ENCODE results near the gene CASK. TPM values are rescaled to one million over a fixed set of nuclear protein-coding genes. Genes with fewer than 3 reads are reported as not detected.

The CASK gene
- total RNA-seq, 1 experiment from 2014 or later, result 54.6 TPM

GRCh38 chrX:41478381-41478911 is 444.9 kb downstream of the CASK start (continued):
- no peak for TF ChIP-seq ARID4B (CRISPR knock-in tag; IDR thresholded peaks at IDR 0.05; ENCODE audit: borderline replicate concordance)
- no peak for TF ChIP-seq ATF2 (CRISPR knock-in tag; IDR thresholded peaks at IDR 0.05; ENCODE audit: borderline replicate concordance, low read depth)
- no peak for TF ChIP-seq NR2C2 (CRISPR knock-in tag; IDR thresholded peaks at IDR 0.05)

- Mint-ChIP-seq H3K27ac (peak overlapping the region; percentile 96), H3K4me3 (peak overlapping the region; percentile 48), H3K36me3 (no peaks in the 10 kb centered on the region), H3K9me3 (no peaks in the 10 kb centered on the region), H3K27me3 (ENCODE audit: low read depth) (no peaks in the 10 kb centered on the region), H3K4me1 (peaks cover 22% of the 10 kb centered on the region)
- ATAC-seq (peak; percentile 75), DNase-seq (ENCODE audit: low spot score) (peak; percentile 69)
- POLR2A ChIA-PET, result interaction anchor here (0.6 to 1.1 kb wide), 2 partner anchors 146 to 221 kb away, joined by 3 to 8 read pairs; no protein-coding TSS in a partner anchor
- TF ChIP-seq GABPB1 (CRISPR knock-in tag; IDR thresholded peaks at IDR 0.05), result no peak
- peak; percentile 6 for TF ChIP-seq GRHL2 (CRISPR knock-in tag; IDR thresholded peaks at IDR 0.05; ENCODE audit: insufficient replicate concordance, severe bottlenecking)
- CTCF ChIA-PET, result no interaction called here
These were observed 447.6 kb downstream of the CASK start for GRCh38 chrX:41475591-41476241.

- Mint-ChIP-seq H3K27ac (peak overlapping the region; percentile 96), H3K4me1 (peaks cover 21% of the 10 kb centered on the region), H3K4me3 (peak overlapping the region; percentile 48), H3K9me3 (no peaks in the 10 kb centered on the region), H3K36me3 (no peaks in the 10 kb centered on the region), H3K27me3 (ENCODE audit: low read depth) (no peaks in the 10 kb centered on the region)
- POLR2A ChIA-PET, result no interaction called here
- ATAC-seq (peak; percentile 76), DNase-seq (ENCODE audit: low spot score) (peak; percentile 38)
- TF ChIP-seq ZNF423 (CRISPR knock-in tag; IDR thresholded peaks at IDR 0.05) (peak; percentile 37; the same call in 1 of the 2 replicates), ZBTB43 (CRISPR knock-in tag; IDR thresholded peaks at IDR 0.05) (no peak)
- CTCF ChIA-PET, result no interaction called here
These were observed 448.2 kb downstream of the CASK start for GRCh38 chrX:41475191-41475590.

- ATAC-seq (no peak), DNase-seq (ENCODE audit: low spot score) (peak; percentile 14)
- no peaks in the 10 kb centered on the region for H3K9me3 Mint-ChIP-seq
- no peaks in the 10 kb centered on the region for H3K27me3 Mint-ChIP-seq (ENCODE audit: low read depth)
- POLR2A ChIA-PET, result no interaction called here
- peak overlapping the region; percentile 48; the same call in 1 of the 2 replicates for H3K4me3 Mint-ChIP-seq
- CTCF ChIA-PET, result no interaction called here
- H3K4me1 Mint-ChIP-seq, result peaks cover 21% of the 10 kb centered on the region
- no peaks in the 10 kb centered on the region for H3K36me3 Mint-ChIP-seq
- H3K27ac Mint-ChIP-seq, result peak overlapping the region; percentile 96
- TF ChIP-seq ZNF532 (CRISPR knock-in tag; IDR thresholded peaks at IDR 0.05; ENCODE audit: borderline replicate concordance) (peak; percentile 48; the same call in 1 of the 2 replicates), ETV6 (CRISPR knock-in tag; IDR thresholded peaks at IDR 0.05) (peak; percentile 33; the same call in 1 of the 2 replicates), USF1 (CRISPR knock-in tag; IDR thresholded peaks at IDR 0.05) (0 out of 2 replicates have a peak, but pooled peaks have one; percentile 32), STAT6 (CRISPR knock-in tag; conservative IDR thresholded peaks at IDR 0.05; ENCODE audit: low read depth) (no peak), MAX (CRISPR knock-in tag; IDR thresholded peaks at IDR 0.05) (peak; percentile 75)
These were observed 448.6 kb downstream of the CASK start for GRCh38 chrX:41474726-41475100.

All from WTC11 (cell line).